Nephron (organoid): Measurements from ENCODE around the gene CHAT.

ENCODE experiments used
- H3K27ac Mint-ChIP-seq, 3 experiments: 2 replicates each; pipeline ENCODE4 v1.8.0; 2020; ENCODE audit warnings: mixed read lengths in 3 of 3, mild to moderate bottlenecking in 2 of 3, moderate library complexity in 1 of 3
- H3K27me3 Mint-ChIP-seq: 2 replicates; pipeline ENCODE4 v1.8.0; 2021; ENCODE audit warnings: low read depth, mild to moderate bottlenecking, moderate library complexity, mixed read lengths
- H3K36me3 Mint-ChIP-seq: 2 replicates; pipeline ENCODE4 v1.8.0; 2020; ENCODE audit warnings: low read depth, mixed read lengths
- H3K4me1 Mint-ChIP-seq: 2 replicates; pipeline ENCODE4 v1.8.0; 2020; ENCODE audit warnings: mixed read lengths
- H3K4me3 Mint-ChIP-seq, 3 experiments: 2 replicates each; pipeline ENCODE4 v1.8.0; 2020; ENCODE audit warnings: mild to moderate bottlenecking in 3 of 3, mixed read lengths in 3 of 3, moderate library complexity in 2 of 3
- H3K9me3 Mint-ChIP-seq: 2 replicates; pipeline ENCODE4 v1.8.0; 2020; ENCODE audit warnings: mixed read lengths
- TF ChIP-seq, protein P1 (sequence below), 3 experiments: fragments of 200-600 bp; sonication (generic); IDR thresholded peaks; one replicate each; pipeline ENCODE4 v1.5.0; 2021; ENCODE audit warnings: antibody characterized with exemption in 3 of 3; ENCODE audit not compliant: unreplicated experiment in 3 of 3

CHAT gene

DNA sequence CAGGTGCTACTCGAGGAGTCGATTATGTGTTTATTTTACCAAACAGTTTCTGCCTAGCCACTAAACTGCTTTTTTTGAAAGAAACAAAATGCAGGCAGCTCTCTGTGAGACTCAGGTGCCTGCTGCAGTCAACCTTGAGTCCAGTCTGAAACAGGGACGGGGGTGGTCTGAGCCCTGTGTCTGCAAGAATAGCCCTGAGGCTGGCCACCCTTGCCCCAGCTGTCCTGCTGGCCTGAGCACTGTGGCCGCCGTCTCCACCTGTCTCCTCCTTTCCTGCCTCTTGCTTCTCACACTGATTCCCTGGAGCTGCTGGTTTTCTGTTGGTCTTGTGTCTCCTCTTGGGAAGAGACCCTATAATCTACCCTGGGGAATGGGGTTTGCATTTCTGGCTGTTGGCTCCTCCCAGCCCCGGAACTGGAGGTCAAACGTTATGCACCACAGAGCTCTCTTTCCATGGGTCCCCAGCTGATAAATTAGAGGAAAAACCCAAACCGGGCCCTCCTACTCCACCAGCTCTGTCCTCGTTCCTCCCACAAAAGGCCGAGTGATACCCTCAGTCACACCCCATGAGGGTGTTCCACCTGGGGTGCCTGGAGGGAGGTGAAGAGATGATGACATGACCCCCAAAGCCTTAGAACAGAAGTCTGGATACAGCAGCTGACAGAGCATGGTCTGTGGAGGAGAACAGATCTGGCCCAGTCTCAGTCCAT, 18.7 kb upstream of the CHAT start:
- Mint-ChIP-seq H3K36me3 (no peaks in the 10 kb centered on the region), H3K9me3 (no peaks in the 10 kb centered on the region), H3K27me3 (peaks cover 55% of the 10 kb centered on the region), H3K27ac (no peak overlapping the region), H3K4me3 (no peak overlapping the region), H3K4me1 (no peaks in the 10 kb centered on the region)
- TF ChIP-seq, protein P1, sequence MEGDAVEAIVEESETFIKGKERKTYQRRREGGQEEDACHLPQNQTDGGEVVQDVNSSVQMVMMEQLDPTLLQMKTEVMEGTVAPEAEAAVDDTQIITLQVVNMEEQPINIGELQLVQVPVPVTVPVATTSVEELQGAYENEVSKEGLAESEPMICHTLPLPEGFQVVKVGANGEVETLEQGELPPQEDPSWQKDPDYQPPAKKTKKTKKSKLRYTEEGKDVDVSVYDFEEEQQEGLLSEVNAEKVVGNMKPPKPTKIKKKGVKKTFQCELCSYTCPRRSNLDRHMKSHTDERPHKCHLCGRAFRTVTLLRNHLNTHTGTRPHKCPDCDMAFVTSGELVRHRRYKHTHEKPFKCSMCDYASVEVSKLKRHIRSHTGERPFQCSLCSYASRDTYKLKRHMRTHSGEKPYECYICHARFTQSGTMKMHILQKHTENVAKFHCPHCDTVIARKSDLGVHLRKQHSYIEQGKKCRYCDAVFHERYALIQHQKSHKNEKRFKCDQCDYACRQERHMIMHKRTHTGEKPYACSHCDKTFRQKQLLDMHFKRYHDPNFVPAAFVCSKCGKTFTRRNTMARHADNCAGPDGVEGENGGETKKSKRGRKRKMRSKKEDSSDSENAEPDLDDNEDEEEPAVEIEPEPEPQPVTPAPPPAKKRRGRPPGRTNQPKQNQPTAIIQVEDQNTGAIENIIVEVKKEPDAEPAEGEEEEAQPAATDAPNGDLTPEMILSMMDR (IDR thresholded peaks at IDR 0.05; ENCODE audit: unreplicated experiment in 3 of 3) = no peak

GRCh38 chr10:49595713-49596492, 17.9 kb upstream of the CHAT start:
- peaks cover 63% of the 10 kb centered on the region for H3K27me3 Mint-ChIP-seq
- no peaks in the 10 kb centered on the region for H3K9me3 Mint-ChIP-seq
- TF ChIP-seq, protein P1 (IDR thresholded peaks at IDR 0.05; ENCODE audit: unreplicated experiment in 3 of 3) = no peak
- no peaks in the 10 kb centered on the region for H3K36me3 Mint-ChIP-seq
- H3K4me1 Mint-ChIP-seq = no peaks in the 10 kb centered on the region
- no peak overlapping the region for H3K4me3 Mint-ChIP-seq
- H3K27ac Mint-ChIP-seq = no peak overlapping the region

GRCh38 chr10:49596493-49596809, 17.4 kb upstream of the CHAT start:
- Mint-ChIP-seq H3K9me3 (no peaks in the 10 kb centered on the region), H3K27ac (no peak overlapping the region), H3K4me3 (no peak overlapping the region), H3K36me3 (no peaks in the 10 kb centered on the region), H3K27me3 (peaks cover 65% of the 10 kb centered on the region), H3K4me1 (no peaks in the 10 kb centered on the region)
- TF ChIP-seq, protein P1 (IDR thresholded peaks at IDR 0.05; ENCODE audit: unreplicated experiment in 3 of 3) = no peak

DNA sequence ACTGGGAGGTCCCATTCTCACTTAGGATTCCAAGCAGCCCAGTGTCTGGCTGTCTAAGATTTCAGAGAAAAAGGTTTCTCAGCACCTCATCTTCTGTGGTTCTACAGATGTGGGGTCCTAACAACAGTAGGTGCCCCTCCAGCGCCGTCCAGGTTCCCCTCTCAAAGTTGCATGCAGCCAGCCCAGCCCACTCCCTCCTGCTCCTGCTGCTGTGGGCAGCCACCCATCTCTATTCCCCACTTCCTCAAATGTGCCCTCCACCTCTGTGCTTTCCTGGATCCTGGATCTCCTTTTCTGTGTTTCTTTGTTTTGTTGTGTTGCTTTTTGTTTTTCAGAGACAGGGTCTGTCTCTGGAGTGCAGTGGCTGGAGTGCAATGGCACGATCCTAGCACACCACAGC, 17.0 kb upstream of the CHAT start:
- H3K27me3 Mint-ChIP-seq = peaks cover 65% of the 10 kb centered on the region
- TF ChIP-seq, protein P1 (IDR thresholded peaks at IDR 0.05; ENCODE audit: unreplicated experiment in 3 of 3) = no peak
- H3K36me3 Mint-ChIP-seq = no peaks in the 10 kb centered on the region
- H3K4me3 Mint-ChIP-seq = no peak overlapping the region
- H3K4me1 Mint-ChIP-seq = no peaks in the 10 kb centered on the region
- H3K9me3 Mint-ChIP-seq = no peaks in the 10 kb centered on the region
- H3K27ac Mint-ChIP-seq = no peak overlapping the region

- Mint-ChIP-seq H3K4me3 (no peak overlapping the region), H3K9me3 (no peaks in the 10 kb centered on the region), H3K4me1 (no peaks in the 10 kb centered on the region), H3K27ac (no peak overlapping the region), H3K36me3 (no peaks in the 10 kb centered on the region), H3K27me3 (peaks cover 63% of the 10 kb centered on the region)
- TF ChIP-seq, protein P1 (IDR thresholded peaks at IDR 0.05; ENCODE audit: unreplicated experiment in 3 of 3) = no peak
These were observed 16.2 kb upstream of the CHAT start for GRCh38 chr10:49597426-49598163.
